Bronchial smooth muscle cell (primary cell): ENCODE results near the gene CDK2AP2. TPM values are rescaled to one million over a fixed set of nuclear protein-coding genes. Genes with fewer than 3 reads are reported as not detected.

ENCODE experiments used
- total RNA-seq: library from RNA; depleted of rRNA; stranded (reverse); fragments of >200 nt; gene quantifications from 2 replicates; pipeline ENCODE4 v1.2.1, GENCODE V29; 2014

The CDK2AP2 gene
- 4.4 and 5.5 TPM in 2 replicates for total RNA-seq

GRCh38 chr11:67507864-67508485 lies at the start of gene CDK2AP2:
Gene CDK2AP2, minus strand, starts transcription at chr11:67508162. Its CDS starts 80 bp downstream, at chr11:67508082.

GRCh38 chr11:67522844-67523555 lies 15.0 kb upstream of the CDK2AP2 start, which contains the start of gene CABP2:
Gene CABP2, minus strand, starts transcription at chr11:67523446. Its CDS starts 120 bp downstream, at chr11:67523326.

GRCh38 chr11:67504950-67505581 lies 2.9 kb downstream of the CDK2AP2 start, which contains the start of gene PITPNM1:
Gene PITPNM1, minus strand, starts transcription at chr11:67505363. Its CDS starts 1,183 bp downstream, at chr11:67504180.

GRCh38 chr11:67482827-67483798 lies 24.8 kb downstream of the CDK2AP2 start, which contains the start of gene AIP:
Gene AIP, plus strand, starts transcription at chr11:67483026. Its CDS starts 133 bp downstream, at chr11:67483159.

GRCh38 chr11:67468759-67469507 lies 39.0 kb downstream of the CDK2AP2 start, which contains the start of gene TMEM134:
Gene TMEM134, minus strand, starts transcription at chr11:67469251. Its CDS starts 59 bp downstream, at chr11:67469192.

Other genes starting within 250 kb of the CDK2AP2 start
- 21.3 and 23.3 TPM in 2 replicates for gene GRK2, start 241.7 kb downstream of the CDK2AP2 start, total RNA-seq
- 26.6 and 32.3 TPM in 2 replicates for gene ANKRD13D, start 218.9 kb downstream of the CDK2AP2 start, total RNA-seq
- gene SSH3, start 204.6 kb downstream of the CDK2AP2 start, total RNA-seq, result 16.2 and 19.1 TPM in 2 replicates
- 26.8 and 32.2 TPM in 2 replicates for gene POLD4, start 154.6 kb downstream of the CDK2AP2 start, total RNA-seq
- 2.7 and 3.0 TPM in 2 replicates for gene CLCF1, start 134.6 kb downstream of the CDK2AP2 start, total RNA-seq
- 5.0 and 6.3 TPM in 2 replicates for gene RAD9A, start 116.2 kb downstream of the CDK2AP2 start, total RNA-seq
- gene PPP1CA, start 106.3 kb downstream of the CDK2AP2 start, total RNA-seq, result 72.2 and 109 TPM in 2 replicates
- gene TBC1D10C, start 104.1 kb downstream of the CDK2AP2 start, total RNA-seq, result not detected in 2 replicates
- 0.09 and 0.16 TPM in 2 replicates for gene CARNS1, start 92.5 kb downstream of the CDK2AP2 start, total RNA-seq
- 28.4 and 43.7 TPM in 2 replicates for gene RPS6KB2, start 79.7 kb downstream of the CDK2AP2 start, total RNA-seq
- gene PTPRCAP, start 70.5 kb downstream of the CDK2AP2 start, total RNA-seq, result under 0.01 TPM in 1 of 2 replicates, not detected in the other
- gene CORO1B, start 64.7 kb downstream of the CDK2AP2 start, total RNA-seq, result 175 and 181 TPM in 2 replicates
- not detected in 2 replicates for gene GPR152, start 55.4 kb downstream of the CDK2AP2 start, total RNA-seq
- not detected in 2 replicates for gene CABP4, start 52.8 kb downstream of the CDK2AP2 start, total RNA-seq
- gene TMEM134, start 38.9 kb downstream of the CDK2AP2 start, total RNA-seq, result 7.8 and 14.7 TPM in 2 replicates
- gene AIP, start 25.1 kb downstream of the CDK2AP2 start, total RNA-seq, result 138 and 208 TPM in 2 replicates
- gene PITPNM1, start 2.8 kb downstream of the CDK2AP2 start, total RNA-seq, result 10.7 and 16.4 TPM in 2 replicates
- not detected in 2 replicates for gene CABP2, start 15.3 kb upstream of the CDK2AP2 start, total RNA-seq
- gene GSTP1, start 75.7 kb upstream of the CDK2AP2 start, total RNA-seq, result 486 and 932 TPM in 2 replicates
- gene NDUFV1, start 98.8 kb upstream of the CDK2AP2 start, total RNA-seq, result 223 and 240 TPM in 2 replicates
- 2.7 and 2.8 TPM in 2 replicates for gene NUDT8, start 121.8 kb upstream of the CDK2AP2 start, total RNA-seq
- not detected in 2 replicates for gene TBX10, start 131.6 kb upstream of the CDK2AP2 start, total RNA-seq
- gene ACY3, start 142.6 kb upstream of the CDK2AP2 start, total RNA-seq, result not detected in 2 replicates
- gene ALDH3B2, start 166.5 kb upstream of the CDK2AP2 start, total RNA-seq, result 0.34 TPM in 1 of 2 replicates, not detected in the other